Esophagus squamous epithelium (tissue), 5 donors: ENCODE data around the gene CHMP3. TPM values are rescaled to one million over a fixed set of nuclear protein-coding genes. Genes with fewer than 3 reads are reported as not detected.
"Not testable (repeated sequence)": the region's sequence is repeated elsewhere in the genome, so short reads cannot be mapped to it uniquely, and the experiment has no call there.

ENCODE experiments used
- DNase-seq: peaks from one replicate; lab custom pipeline; 2025; lab: John Stamatoyannopoulos, UW
- H3K27ac ChIP-seq, 4 donors: fragments of 200-600 bp; sonication (generic); one replicate each; pipeline ENCODE4 v1.5.1; 2016 to 2019; ENCODE audit warnings: mild to moderate bottlenecking in 1 of 4
- H3K27me3 ChIP-seq, 4 donors: fragments of 200-600 bp; sonication (generic); 1 replicate in 3 of 4; 2 replicates in 1 of 4; pipeline versions ENCODE4 v1.5.1 to v1.6.0; 2017 to 2021; ENCODE audit warnings: antibody characterized with exemption in 1 of 4
- H3K36me3 ChIP-seq, 3 donors: fragments of 200-600 bp; sonication (generic); one replicate each; pipeline ENCODE4 v1.5.1; 2016 to 2019
- H3K4me1 ChIP-seq, 3 donors: fragments of 200-600 bp; sonication (generic); one replicate each; pipeline ENCODE4 v1.5.1; 2017 to 2019
- H3K4me3 ChIP-seq, 4 donors: fragments of 200-600 bp; sonication (generic); 1 replicate in 3 of 4; 2 replicates in 1 of 4; pipeline ENCODE4 v1.5.1; 2016 to 2019; ENCODE audit warnings: mild to moderate bottlenecking in 2 of 4, moderate library complexity in 1 of 4
- H3K9me3 ChIP-seq, 3 donors: fragments of 200-600 bp; sonication (generic); one replicate each; pipeline ENCODE4 v1.5.1; 2016 to 2019
- POLR2A ChIP-seq, 4 donors: fragments of 450-650 bp; IDR thresholded peaks; one replicate each; pipeline ENCODE4 v1.6.1; 2017; ENCODE audit warnings: antibody characterized with exemption in 4 of 4, mild to moderate bottlenecking in 4 of 4, moderate library complexity in 3 of 4
- WGBS, 2 donors: methylation state at CpG; one replicate each; pipeline ENCODE4 v1.1.5; 2018; 5-methylcytosine and 5-hydroxymethylcytosine counted together
- intact Hi-C: fragments of 100-400 bp; cut with DNase I; formaldehyde crosslinking; loops from one replicate; pipeline ENCODE4 v1.15.0; 2022
- total RNA-seq, 4 donors: library from RNA; depleted of rRNA; stranded (reverse); fragments of >200 nt; gene quantifications; one replicate each; pipeline ENCODE4 v1.1.0, GENCODE V29; 2016
- TF ChIP-seq, protein P1 (sequence below), 6 experiments: fragments of 450-650 bp in 4 of 6; fragments of 200-600 bp in 2 of 6; sonication (generic) in 2 of 6; IDR thresholded peaks; one replicate each; pipeline ENCODE4 v1.5.1; 2016 to 2019; ENCODE audit warnings: antibody characterized with exemption in 6 of 6, mild to moderate bottlenecking in 4 of 6, moderate library complexity in 4 of 6
- donor health status: DM: yes; HTN: yes; CAD: no.

CHMP3 gene
- total RNA-seq, 4 donors from 2014 or later: 55.5 to 103 (median 65.5) TPM

DNA sequence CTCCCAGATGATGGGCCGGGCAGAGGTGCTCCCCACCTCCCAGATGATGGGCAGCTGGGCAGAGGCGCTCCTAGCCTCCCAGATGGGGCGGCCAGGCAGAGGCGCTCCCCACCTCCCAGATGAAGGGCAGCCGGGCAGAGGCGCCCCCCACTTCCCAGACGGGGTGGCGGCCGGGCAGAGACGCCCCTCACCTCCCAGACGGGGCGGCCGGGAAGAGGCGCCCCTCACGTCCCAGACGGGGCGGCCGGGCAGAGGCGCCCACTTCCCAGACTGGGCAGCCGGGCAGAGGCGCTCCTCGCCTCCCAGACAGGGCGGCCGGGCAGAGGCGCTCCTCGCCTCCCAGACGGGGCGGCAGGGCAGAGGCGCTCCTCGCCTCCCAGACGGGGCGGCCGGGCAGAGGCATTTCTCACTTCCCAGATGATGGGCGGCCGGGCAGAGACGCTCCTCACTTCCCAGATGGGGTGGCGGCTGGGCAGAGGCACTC, 14.3 kb downstream of the CHMP3 start:
- no CpG with 5 or more reads among the region's 37 CpGs for WGBS, 2 donors
- H3K4me3 ChIP-seq, intact Hi-C loops, DNase-seq, H3K27ac ChIP-seq, H3K27me3 ChIP-seq: not testable (repeated sequence)
- H3K4me1 ChIP-seq: peaks cover 0 to 11% (median 0%) of the 10 kb centered on the region in 3 donors
- peaks cover 0 to 25% (median 0%) of the 10 kb centered on the region in 3 donors for H3K9me3 ChIP-seq
- peaks cover 4 to 40% (median 10%) of the 10 kb centered on the region in 3 donors for H3K36me3 ChIP-seq

- peaks cover 4 to 40% (median 10%) of the 10 kb centered on the region in 3 donors for H3K36me3 ChIP-seq
- H3K27ac ChIP-seq, DNase-seq, H3K27me3 ChIP-seq, intact Hi-C loops, H3K4me3 ChIP-seq: not testable (repeated sequence)
- 84 to 96% methylated on average over 5 to 12 of the region's 20 CpGs for whole genome bisulfite sequencing, 2 donors
- peaks cover 0 to 25% (median 0%) of the 10 kb centered on the region in 3 donors for H3K9me3 ChIP-seq
- peaks cover 0 to 11% (median 0%) of the 10 kb centered on the region in 3 donors for H3K4me1 ChIP-seq
These were observed 14.9 kb downstream of the CHMP3 start for GRCh38 chr2:86548165-86548912.

DNA sequence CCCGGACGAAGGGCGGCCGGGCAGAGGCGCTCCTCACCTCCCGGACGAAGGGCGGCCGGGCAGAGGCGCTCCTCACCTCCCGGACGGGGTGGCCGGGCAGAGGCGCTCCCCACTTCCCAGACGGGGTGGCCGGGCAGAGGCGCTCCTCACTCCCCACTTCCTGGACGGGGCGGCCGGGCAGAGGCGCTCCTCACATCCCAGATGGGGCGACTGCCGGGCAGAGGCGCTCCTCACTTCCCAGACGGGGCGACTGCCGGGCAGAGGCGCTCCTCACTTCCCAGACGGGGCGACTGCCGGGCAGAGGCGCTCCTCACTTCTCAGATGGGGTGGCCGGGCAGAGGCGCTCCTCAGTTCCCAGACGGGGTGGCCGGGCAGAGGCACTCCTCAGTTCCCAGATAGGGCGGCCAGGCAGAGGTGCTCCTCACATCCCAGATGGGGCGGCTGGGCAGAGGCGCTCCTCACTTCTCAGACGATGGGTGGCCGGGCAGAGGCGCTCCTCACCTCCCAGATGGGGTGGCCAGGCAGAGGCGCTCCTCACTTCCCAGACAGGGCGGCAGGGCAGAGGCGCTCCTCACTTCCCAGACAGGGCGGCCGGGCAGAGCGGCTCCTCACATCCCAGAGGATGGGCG, 17.8 kb downstream of the CHMP3 start:
- H3K4me3 ChIP-seq, DNase-seq, H3K27me3 ChIP-seq, intact Hi-C loops, H3K27ac ChIP-seq: not testable (repeated sequence)
- WGBS, 2 donors: no CpG with 5 or more reads among the region's 49 CpGs
- peaks cover 0 to 25% (median 0%) of the 10 kb centered on the region in 3 donors for H3K9me3 ChIP-seq
- peaks cover 0 to 12% (median 0%) of the 10 kb centered on the region in 3 donors for H3K4me1 ChIP-seq
- peaks cover 4 to 40% (median 10%) of the 10 kb centered on the region in 3 donors for H3K36me3 ChIP-seq

- WGBS, 2 donors: 69 to 90% methylated on average over 4 to 5 of the region's 32 CpGs
- intact Hi-C loops, H3K27ac ChIP-seq, H3K27me3 ChIP-seq, H3K4me3 ChIP-seq, DNase-seq: not testable (repeated sequence)
- Histone ChIP-seq H3K36me3 (peaks cover 4 to 33% (median 8%) of the 10 kb centered on the region in 3 donors), H3K4me1 (peaks cover 0 to 12% (median 0%) of the 10 kb centered on the region in 3 donors), H3K9me3 (peaks cover 0 to 19% (median 0%) of the 10 kb centered on the region in 3 donors)
These were observed 18.8 kb downstream of the CHMP3 start for GRCh38 chr2:86544278-86545099.

DNA sequence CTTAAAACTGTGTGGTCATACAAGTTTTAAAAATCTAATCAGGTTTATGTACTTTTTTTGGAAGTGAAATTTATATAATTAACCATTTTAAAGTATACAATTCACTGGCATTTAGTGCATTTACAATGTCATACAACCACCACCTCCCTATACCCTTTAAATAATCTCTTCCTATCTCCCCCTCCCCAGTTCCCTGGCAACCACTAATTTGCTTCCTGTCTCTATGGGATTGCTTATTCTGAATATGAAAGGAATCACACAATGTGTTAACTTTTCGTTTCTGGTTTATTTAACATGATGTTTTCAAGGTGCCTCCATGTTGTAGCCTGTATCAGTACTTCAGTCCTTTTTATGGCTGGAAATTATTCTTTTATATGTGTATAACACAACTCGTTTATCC, 19.4 kb downstream of the CHMP3 start:
- Histone ChIP-seq H3K4me1 (peaks cover 0 to 12% (median 0%) of the 10 kb centered on the region in 3 donors), H3K27ac (no peak overlapping the region), H3K4me3 (no peak overlapping the region), H3K9me3 (peaks cover 0 to 12% (median 0%) of the 10 kb centered on the region in 3 donors), H3K27me3 (no peaks in the 10 kb centered on the region), H3K36me3 (peaks cover 2 to 26% (median 3%) of the 10 kb centered on the region in 3 donors)
- intact Hi-C loops: no loop called here
- 84 to 91% methylated on average over 2 of the region's 2 CpGs for WGBS, 2 donors
- no peak for TF ChIP-seq POLR2A (IDR thresholded peaks at IDR 0.05)
- TF ChIP-seq, protein P1, sequence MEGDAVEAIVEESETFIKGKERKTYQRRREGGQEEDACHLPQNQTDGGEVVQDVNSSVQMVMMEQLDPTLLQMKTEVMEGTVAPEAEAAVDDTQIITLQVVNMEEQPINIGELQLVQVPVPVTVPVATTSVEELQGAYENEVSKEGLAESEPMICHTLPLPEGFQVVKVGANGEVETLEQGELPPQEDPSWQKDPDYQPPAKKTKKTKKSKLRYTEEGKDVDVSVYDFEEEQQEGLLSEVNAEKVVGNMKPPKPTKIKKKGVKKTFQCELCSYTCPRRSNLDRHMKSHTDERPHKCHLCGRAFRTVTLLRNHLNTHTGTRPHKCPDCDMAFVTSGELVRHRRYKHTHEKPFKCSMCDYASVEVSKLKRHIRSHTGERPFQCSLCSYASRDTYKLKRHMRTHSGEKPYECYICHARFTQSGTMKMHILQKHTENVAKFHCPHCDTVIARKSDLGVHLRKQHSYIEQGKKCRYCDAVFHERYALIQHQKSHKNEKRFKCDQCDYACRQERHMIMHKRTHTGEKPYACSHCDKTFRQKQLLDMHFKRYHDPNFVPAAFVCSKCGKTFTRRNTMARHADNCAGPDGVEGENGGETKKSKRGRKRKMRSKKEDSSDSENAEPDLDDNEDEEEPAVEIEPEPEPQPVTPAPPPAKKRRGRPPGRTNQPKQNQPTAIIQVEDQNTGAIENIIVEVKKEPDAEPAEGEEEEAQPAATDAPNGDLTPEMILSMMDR (IDR thresholded peaks at IDR 0.05): no peak
- DNase-seq: no peak

GRCh38 chr2:86543335-86543734, 19.9 kb downstream of the CHMP3 start:
- WGBS, 2 donors: 52 to 64% methylated on average over 2 of the region's 2 CpGs

More at GRCh38 chr2:86543335-86543734, 19.9 kb downstream of the CHMP3 start:
- intact Hi-C loops: no loop called here
- Histone ChIP-seq H3K27ac (no peak overlapping the region), H3K27me3 (no peaks in the 10 kb centered on the region), H3K4me3 (no peak overlapping the region), H3K36me3 (peaks cover 0 to 22% (median 0%) of the 10 kb centered on the region in 3 donors), H3K9me3 (peaks cover 0 to 9% (median 0%) of the 10 kb centered on the region in 3 donors), H3K4me1 (peaks cover 0 to 12% (median 0%) of the 10 kb centered on the region in 3 donors)
- TF ChIP-seq, protein P1 (IDR thresholded peaks at IDR 0.05): no peak
- no peak for TF ChIP-seq POLR2A (IDR thresholded peaks at IDR 0.05)
- DNase-seq: no peak
